GM12875 (cell line): ENCODE measurements around the gene LSM3.

Experiments used
- H3K4me3 ChIP-seq: one replicate; pipeline ENCODE4 v1.5.1; 2011; ENCODE audit warnings: low read depth, low read length, control low read depth
- CTCF ChIP-seq: IDR thresholded peaks from 2 replicates; pipeline ENCODE4 v1.5.1; 2011; ENCODE audit warnings: low read depth, mild to moderate bottlenecking, control low read depth, inconsistent platforms, low read length, moderate library complexity, borderline replicate concordance; ENCODE audit not compliant: insufficient read depth

Gene LSM3

GRCh38 chr3:14158370-14158769 is 20.2 kb upstream of the LSM3 start:
- H3K4me3 ChIP-seq, result no peak overlapping the region
- TF ChIP-seq CTCF, result no peak

- no peak for TF ChIP-seq CTCF
- H3K4me3 ChIP-seq, result no peak overlapping the region
Observed at GRCh38 chr3:14159426-14159825, 19.2 kb upstream of the LSM3 start.

GRCh38 chr3:14161282-14161681 is 17.3 kb upstream of the LSM3 start:
- H3K4me3 ChIP-seq, result no peak overlapping the region
- no peak for TF ChIP-seq CTCF

GRCh38 chr3:14162178-14162577 is 16.4 kb upstream of the LSM3 start:
- no peak overlapping the region for H3K4me3 ChIP-seq
- no peak for TF ChIP-seq CTCF

GRCh38 chr3:14166877-14167603 is 11.6 kb upstream of the LSM3 start:
- H3K4me3 ChIP-seq, result no peak overlapping the region
- TF ChIP-seq CTCF, result no peak

GRCh38 chr3:14169435-14169834 is 9.2 kb upstream of the LSM3 start:
- no peak overlapping the region for H3K4me3 ChIP-seq
- TF ChIP-seq CTCF, result no peak

- no peak for TF ChIP-seq CTCF
- no peak overlapping the region for H3K4me3 ChIP-seq
Observed at GRCh38 chr3:14169871-14170270, 8.7 kb upstream of the LSM3 start.
